Progenitor cell of endocrine pancreas (in vitro differentiated cells): Measurements from ENCODE around the gene KCTD6. TPM values are rescaled to one million over a fixed set of nuclear protein-coding genes. Genes with fewer than 3 reads are reported as not detected.

Experiments used
- DNase-seq: peaks from one replicate; pipeline ENCODE4 v3.0.0; 2021; ENCODE audit warnings: low spot score; ENCODE audit not compliant: unreplicated experiment
- H3K27ac Mint-ChIP-seq: 2 replicates; pipeline ENCODE4 v1.8.0; 2021; ENCODE audit warnings: mild to moderate bottlenecking, moderate library complexity, mixed read lengths
- H3K27me3 Mint-ChIP-seq: 2 replicates; pipeline ENCODE4 v1.8.0; 2021; ENCODE audit warnings: mixed read lengths
- H3K36me3 Mint-ChIP-seq: 2 replicates; pipeline ENCODE4 v1.8.0; 2022; ENCODE audit warnings: mixed read lengths; ENCODE audit not compliant: insufficient read depth
- H3K4me1 Mint-ChIP-seq: 2 replicates; pipeline ENCODE4 v1.8.0; 2021; ENCODE audit warnings: low read depth, mixed read lengths
- H3K4me3 Mint-ChIP-seq: 2 replicates; pipeline ENCODE4 v1.8.0; 2021; ENCODE audit warnings: low read depth, mild to moderate bottlenecking, moderate library complexity, mixed read lengths
- H3K9me3 Mint-ChIP-seq: 2 replicates; pipeline ENCODE4 v1.8.0; 2021; ENCODE audit warnings: low read depth, mixed read lengths
- long read RNA-seq: library from polyadenylated mRNA; unstranded; transcript quantifications from one replicate; pipeline ENCODE4 v2.0.0, GENCODE V29; 2020
- total RNA-seq: library from RNA; stranded (reverse); gene quantifications from 2 replicates; pipeline ENCODE4 v1.2.1, GENCODE V29; 2021
- TF ChIP-seq, protein P1 (sequence below): fragments of 200-600 bp; sonication (generic); IDR thresholded peaks from one replicate; pipeline ENCODE4 v1.5.0; 2021; ENCODE audit warnings: antibody characterized with exemption, mild to moderate bottlenecking; ENCODE audit not compliant: unreplicated experiment

Gene KCTD6
- 14.8 TPM in 2 replicates for total RNA-seq
- long read RNA-seq, transcript KCTD6-202 (3 exons, 1,533 nt) = major isoform, 41 of 49 reads
- long read RNA-seq, partial matches to known transcripts = 1 of 49 reads
- long read RNA-seq, other reads (novel, unspliced or antisense) = 3 of 49 reads

DNA sequence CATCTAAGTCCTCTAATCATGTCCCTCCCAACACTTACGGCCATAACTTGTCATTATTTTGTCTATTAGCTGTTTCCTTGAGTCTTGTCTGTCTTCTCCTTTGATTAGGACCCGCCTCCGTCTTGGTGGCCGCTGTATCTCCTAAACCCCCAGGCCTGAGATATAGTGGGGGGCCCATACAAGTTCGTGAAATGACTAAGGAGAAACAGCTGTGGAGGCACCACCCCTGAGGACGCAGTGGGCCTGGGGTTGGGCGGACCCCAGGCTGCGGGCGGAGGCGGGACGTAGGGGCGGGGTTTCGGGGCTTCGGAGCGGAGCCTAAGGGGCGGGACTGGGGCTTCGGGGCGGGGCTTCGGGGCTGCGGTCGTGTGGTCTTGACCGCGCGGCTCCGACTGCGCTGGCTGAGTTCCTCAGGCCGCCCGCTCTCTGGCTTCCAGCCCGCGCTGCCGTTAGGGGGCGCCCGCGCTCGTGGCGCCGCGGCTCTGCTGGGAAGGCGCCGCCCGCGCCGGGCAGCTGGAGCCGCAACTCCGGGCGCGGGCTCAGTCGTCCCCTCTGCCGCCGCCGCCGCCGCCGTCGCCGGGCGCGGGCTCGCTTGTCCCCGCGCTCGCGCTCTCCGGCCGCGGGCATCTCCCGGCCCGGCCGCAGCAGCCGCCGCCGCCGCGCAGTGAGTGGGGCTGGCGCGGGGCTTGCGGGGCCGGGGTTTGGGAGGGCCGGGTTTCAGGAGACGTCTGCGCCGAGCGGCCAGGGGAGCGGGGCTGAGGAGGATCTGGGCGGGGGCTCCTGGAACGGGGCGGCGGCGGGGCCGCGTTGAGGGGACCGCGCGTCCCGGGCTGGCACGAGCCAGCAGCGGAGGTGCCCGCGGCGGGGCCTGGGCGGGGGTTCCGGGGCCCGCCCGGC is at the start of gene KCTD6:
Gene KCTD6, plus strand, starts transcription at position 591 of the 897 bp plus-strand sequence. CDS start 6,660 bp downstream, outside the sequence.
- Mint-ChIP-seq H3K9me3 (no peaks in the 10 kb centered on the region), H3K27ac (peak within 1 kb of the TSS; percentile 85), H3K4me3 (peak within 1 kb of the TSS; percentile 87), H3K27me3 (peaks cover 17% of the 10 kb centered on the region), H3K4me1 (peaks cover 41% of the 10 kb centered on the region), H3K36me3 (no peaks in the 10 kb centered on the region)
- TF ChIP-seq, protein P1, sequence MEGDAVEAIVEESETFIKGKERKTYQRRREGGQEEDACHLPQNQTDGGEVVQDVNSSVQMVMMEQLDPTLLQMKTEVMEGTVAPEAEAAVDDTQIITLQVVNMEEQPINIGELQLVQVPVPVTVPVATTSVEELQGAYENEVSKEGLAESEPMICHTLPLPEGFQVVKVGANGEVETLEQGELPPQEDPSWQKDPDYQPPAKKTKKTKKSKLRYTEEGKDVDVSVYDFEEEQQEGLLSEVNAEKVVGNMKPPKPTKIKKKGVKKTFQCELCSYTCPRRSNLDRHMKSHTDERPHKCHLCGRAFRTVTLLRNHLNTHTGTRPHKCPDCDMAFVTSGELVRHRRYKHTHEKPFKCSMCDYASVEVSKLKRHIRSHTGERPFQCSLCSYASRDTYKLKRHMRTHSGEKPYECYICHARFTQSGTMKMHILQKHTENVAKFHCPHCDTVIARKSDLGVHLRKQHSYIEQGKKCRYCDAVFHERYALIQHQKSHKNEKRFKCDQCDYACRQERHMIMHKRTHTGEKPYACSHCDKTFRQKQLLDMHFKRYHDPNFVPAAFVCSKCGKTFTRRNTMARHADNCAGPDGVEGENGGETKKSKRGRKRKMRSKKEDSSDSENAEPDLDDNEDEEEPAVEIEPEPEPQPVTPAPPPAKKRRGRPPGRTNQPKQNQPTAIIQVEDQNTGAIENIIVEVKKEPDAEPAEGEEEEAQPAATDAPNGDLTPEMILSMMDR = peak; percentile 81
- peak; percentile 97 for DNase-seq

DNA sequence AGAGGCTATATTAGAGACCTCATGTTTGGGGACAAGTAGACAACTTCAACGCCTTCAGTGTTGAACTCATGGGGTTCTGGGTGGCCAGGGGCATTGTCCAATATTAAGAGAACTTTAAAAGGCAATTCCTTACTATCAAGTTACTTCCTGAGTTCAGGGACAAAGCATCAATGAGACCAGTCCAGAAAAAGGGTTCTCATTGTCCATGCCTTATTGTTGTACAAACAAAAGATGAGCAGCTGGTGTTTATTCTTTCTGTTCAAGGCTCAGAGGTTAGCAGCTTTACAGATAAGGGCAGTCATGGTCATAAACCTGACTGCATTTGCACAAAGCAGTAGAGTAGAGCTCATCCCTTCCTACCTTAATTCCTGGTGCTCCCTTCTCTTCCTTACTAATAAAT is 39.7 kb upstream of the KCTD6 start:
- Mint-ChIP-seq H3K27me3 (no peaks in the 10 kb centered on the region), H3K4me1 (no peaks in the 10 kb centered on the region), H3K36me3 (peaks cover 2% of the 10 kb centered on the region), H3K4me3 (no peak overlapping the region), H3K27ac (no peak overlapping the region), H3K9me3 (peaks cover 25% of the 10 kb centered on the region)
- TF ChIP-seq, protein P1 = no peak
- DNase-seq = no peak

DNA sequence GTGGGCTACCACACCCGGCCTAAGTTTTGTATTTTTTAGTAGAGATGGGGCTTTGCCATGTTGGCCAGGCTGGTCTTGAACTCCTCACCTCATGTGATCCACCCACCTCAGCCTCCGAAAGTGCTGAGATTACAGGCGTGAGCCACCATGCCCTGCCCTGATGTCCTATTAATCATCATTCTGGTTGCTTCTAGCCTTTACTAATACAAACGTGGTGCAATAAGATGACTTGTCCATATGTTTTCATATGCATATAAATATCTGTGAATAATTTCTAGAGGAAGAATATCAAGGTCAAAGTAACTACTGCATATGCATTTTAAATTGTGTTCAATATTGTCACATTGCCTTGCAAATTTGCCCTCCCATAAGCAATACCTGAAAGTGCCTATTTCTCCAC is 32.7 kb upstream of the KCTD6 start:
- no peak overlapping the region for H3K4me3 Mint-ChIP-seq
- DNase-seq = no peak
- H3K4me1 Mint-ChIP-seq = peaks cover 3% of the 10 kb centered on the region
- no peaks in the 10 kb centered on the region for H3K27me3 Mint-ChIP-seq
- peaks cover 2% of the 10 kb centered on the region for H3K36me3 Mint-ChIP-seq
- H3K27ac Mint-ChIP-seq = no peak overlapping the region
- TF ChIP-seq, protein P1 = no peak
- H3K9me3 Mint-ChIP-seq = peaks cover 14% of the 10 kb centered on the region

DNA sequence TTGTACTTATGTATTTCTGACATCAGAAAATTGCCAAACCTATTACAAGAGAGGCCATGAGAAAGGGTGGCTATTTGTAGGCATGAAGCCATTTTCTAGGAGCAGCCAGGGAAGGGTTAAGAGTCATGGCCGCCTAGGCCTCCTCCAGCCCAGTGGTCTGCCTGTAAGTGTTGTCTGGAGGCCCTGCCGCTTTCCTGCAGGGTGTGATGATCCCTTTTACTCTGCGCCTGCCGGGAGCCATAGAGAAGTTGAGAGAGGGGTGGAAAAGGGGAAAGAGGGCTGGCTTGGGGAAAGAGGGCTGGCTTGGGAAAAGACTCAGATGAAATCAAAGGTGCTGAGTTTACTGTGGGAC is 29.1 kb upstream of the KCTD6 start:
- DNase-seq = no peak
- H3K27me3 Mint-ChIP-seq = no peaks in the 10 kb centered on the region
- no peak overlapping the region for H3K4me3 Mint-ChIP-seq
- no peaks in the 10 kb centered on the region for H3K9me3 Mint-ChIP-seq
- TF ChIP-seq, protein P1 = no peak
- no peaks in the 10 kb centered on the region for H3K36me3 Mint-ChIP-seq
- H3K4me1 Mint-ChIP-seq = peaks cover 3% of the 10 kb centered on the region
- peak overlapping the region; percentile 57 for H3K27ac Mint-ChIP-seq

DNA sequence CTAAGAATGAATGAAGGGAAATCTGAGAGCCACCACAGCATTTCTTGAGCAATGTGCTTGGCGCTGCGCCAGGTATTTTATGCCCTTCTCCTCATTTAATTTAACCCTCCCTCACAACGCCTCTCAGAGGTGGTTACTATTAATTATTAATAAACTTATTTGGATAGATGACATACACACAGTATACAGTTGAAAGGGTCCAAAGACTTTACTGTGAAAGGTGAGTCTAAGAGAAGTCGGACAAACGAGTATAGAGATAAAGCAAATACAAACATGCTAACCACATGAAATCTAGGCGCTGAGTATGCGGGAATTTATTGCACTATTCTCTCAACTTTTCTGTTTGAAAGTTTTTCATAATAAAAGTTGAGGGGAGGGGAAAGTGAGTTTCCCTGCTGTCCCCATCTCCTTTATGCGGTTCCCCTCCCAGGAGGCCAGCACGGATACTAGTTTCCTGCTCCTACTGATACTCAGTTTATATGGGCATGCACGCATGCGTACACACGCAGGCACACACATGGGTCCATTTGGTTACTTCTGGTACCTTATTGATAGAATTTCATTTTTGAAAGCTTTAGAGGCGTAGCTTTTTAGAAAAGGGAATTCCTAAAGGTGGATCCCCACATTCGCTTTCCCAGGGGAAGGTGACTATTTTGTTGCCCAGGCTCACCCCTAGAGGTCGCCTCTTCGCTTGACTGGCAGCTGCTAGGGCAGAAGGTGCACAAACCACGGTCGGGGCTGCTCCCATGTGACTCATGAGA is 28.5 kb upstream of the KCTD6 start:
- H3K4me1 Mint-ChIP-seq = peaks cover 3% of the 10 kb centered on the region
- peak overlapping the region; percentile 19 for H3K4me3 Mint-ChIP-seq
- peak overlapping the region; percentile 57 for H3K27ac Mint-ChIP-seq
- TF ChIP-seq, protein P1 = peak; percentile 80
- no peaks in the 10 kb centered on the region for H3K27me3 Mint-ChIP-seq
- H3K36me3 Mint-ChIP-seq = no peaks in the 10 kb centered on the region
- DNase-seq = peak; percentile 50
- no peaks in the 10 kb centered on the region for H3K9me3 Mint-ChIP-seq
